SHP77 treated with DMSO at 0.1 percent for 48 hours (cell line): ENCODE data around the gene TEDC2.

Experiments used
- DNase-seq: peaks from one replicate; lab custom pipeline; 2025; lab: John Stamatoyannopoulos, UW

Gene TEDC2

DNA sequence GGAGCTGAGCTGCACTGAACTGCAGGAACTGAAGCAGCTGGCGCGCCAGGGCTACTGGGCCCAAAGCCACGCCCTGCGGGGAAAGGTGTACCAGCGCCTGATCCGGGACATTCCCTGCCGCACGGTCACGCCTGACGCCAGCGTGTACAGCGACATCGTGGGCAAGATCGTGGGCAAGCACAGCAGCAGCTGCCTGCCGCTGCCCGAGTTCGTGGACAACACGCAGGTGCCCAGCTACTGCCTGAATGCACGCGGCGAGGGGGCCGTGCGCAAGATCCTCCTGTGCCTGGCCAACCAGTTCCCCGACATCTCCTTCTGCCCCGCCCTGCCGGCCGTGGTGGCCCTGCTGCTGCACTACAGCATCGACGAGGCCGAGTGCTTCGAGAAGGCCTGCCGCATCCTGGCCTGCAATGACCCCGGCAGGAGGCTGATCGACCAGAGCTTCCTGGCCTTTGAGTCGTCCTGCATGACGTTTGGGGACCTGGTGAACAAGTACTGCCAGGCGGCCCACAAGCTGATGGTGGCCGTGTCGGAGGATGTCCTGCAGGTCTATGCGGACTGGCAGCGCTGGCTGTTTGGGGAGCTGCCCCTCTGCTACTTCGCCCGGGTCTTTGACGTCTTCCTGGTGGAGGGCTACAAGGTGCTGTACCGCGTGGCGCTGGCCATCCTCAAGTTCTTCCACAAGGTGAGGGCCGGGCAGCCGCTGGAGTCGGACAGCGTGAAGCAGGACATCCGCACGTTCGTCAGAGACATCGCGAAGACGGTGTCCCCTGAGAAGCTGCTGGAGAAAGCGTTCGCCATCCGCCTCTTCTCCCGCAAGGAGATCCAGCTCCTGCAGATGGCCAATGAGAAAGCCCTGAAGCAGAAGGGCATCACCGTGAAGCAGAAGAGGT, 36.6 kb downstream of the TEDC2 start:
- no peak for DNase-seq

DNA sequence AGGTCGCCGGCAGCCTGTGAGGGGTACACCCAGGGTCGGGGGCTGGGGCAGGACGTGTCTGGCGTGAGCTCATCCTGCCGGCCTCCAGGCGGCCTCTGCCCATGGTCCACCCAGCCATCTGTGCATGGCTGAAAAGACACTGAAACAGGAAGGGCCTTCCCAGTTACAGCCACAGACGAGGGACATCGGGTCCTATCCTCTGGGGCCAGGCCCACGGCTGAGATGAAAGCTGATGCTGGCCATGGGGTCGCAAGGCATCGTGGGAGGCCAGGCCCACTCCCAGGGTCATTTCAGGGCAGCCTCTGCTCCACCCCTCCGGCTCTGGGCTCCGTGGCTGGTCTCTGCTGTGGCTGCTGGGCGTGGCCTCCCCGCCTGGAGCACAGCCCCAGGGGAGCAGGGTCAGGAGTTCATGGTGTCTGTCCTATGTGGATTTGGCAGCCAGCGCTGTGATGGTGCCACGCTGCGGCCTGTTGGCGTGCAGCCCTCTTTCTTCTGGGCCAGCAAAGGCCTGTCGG, 37.3 kb downstream of the TEDC2 start:
- no peak for DNase-seq

DNA sequence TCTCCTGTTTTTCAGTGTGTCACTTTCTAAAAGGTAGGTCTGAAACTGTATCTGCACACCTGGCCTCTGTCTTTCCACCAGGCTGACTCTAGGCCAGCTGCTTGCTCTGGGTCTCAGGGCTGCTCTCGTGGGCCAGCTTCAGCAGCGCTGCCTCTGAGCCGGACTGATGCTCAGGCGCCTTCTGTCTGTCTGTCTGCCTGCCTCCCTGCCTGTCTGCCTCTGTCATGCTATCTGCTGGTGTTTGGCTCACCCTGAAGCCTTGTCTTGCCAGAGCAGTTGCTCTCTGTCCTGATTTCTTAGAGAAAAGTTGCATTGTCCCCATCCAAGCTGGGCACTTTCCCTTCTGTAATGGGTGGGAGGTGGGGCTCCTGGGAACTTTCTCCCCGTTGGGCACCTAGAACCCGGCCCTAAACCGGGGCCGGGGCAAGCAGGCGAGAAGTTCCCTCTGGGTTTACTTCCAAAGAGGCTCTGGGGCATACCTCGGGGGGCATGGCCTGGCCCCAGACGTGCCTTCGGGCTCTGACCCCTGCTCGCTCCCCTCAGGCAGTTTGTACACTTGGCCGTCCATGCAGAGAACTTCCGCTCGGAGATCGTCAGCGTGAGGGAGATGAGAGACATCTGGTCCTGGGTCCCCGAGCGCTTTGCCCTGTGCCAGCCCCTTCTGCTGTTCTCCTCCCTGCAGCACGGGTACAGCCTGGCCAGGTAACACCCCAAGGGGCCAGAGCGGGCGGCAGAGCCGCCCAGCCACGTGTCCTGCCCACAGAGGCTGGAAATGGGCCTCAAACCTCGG, 38.0 kb downstream of the TEDC2 start:
- DNase-seq: no peak

DNA sequence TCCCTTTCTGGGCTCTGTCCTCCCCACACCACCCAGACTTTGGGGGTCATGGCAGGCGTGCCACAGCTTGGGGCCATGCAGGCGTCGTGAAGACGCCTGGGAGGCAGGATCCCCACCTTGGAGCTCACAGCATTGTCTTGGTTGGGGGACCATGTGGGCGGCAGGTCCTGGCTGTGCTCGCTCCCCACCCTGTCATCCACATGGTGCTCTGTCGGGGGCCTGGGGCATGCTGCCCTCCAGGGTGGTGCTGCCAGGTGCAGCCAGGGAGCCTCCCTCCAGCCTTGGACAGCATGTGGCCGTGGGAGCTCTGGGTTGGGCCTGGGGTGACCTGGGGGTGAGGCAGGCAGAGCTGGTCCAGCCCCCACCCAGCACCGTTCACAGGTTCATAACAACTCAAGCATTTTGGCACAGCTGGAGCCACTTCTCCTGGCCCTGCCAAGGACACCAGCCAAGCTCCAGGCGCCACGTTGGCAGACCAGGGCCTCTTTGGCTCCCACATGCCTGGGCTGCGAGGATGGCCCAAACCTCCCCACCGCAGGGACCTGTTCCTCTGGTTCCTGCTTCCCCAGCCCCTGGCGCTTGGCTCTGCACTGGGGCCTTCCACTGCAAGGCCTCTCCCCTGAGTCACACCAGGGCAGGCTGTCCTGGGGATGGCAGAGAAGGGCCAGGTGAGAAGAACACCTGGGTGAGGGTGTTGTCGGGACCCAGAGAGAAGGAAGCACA, 38.8 kb downstream of the TEDC2 start:
- no peak for DNase-seq

DNA sequence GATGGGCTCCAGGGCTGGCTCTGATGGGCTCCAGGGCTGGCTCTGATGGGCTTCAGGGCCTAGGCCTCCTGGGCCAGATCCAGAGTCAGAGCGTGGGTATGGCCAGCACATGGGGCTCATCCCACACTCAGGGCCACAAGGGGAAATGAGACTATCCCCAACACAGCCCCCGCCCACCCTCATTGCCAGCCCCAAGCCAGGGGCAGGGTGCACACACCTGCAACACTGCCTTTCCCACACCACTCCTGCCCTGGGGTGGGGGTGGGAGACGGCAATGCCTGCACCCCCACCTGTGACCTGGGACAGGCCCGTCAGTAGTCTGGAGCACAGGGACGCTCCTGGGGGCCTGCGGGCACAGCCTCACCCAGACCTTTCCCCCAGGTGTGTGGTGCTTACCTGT, 39.5 kb downstream of the TEDC2 start:
- no peak for DNase-seq

DNA sequence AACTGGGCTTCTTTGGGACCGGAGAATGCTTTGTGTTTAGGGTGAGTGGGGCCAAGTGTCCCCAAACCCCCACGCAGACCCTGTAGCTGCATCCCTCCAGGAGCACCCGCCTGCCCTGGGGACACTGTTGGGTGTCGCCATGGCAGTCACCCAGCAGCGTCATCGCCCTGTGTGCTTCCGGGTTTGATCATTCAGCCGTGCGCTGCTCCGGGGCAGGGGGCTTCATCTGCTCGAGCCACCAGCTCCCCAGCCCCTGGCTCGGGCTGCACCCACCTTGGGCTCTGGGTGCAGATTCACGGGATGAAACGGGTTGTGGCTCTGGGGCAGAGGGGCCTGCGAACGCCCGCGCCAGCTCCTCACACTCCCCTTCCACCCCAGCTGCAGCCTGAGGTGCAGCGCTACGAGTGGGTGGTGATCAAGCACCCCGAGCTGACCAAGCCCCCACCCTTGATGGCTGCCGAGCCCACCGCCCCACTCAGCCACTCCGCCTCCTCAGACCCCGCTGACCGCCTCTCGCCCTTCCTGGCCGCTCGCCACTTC, 40.1 kb downstream of the TEDC2 start:
- DNase-seq: no peak

DNA sequence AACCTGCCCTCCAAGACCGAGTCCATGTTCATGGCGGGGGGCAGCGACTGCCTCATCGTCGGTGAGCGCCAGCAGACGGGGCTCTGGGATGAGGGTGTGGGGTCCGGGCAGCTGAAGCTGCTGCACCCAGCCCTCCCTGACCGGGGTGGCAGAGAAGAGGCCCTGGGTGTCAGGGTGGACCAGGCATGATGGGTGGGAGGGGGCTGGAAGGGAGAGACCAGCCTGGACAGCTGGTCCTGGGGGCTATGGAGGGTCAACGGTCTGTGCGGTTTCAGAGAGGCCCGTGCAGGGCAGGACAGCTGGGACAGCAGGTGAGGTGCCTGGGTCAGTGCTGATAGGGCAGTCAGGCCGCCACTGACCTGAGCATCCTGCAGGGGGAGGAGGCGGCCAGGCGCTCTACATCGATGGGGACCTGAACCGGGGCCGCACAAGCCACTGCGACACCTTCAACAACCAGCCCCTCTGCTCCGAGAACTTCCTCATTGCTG, 40.6 kb downstream of the TEDC2 start:
- no peak for DNase-seq

DNA sequence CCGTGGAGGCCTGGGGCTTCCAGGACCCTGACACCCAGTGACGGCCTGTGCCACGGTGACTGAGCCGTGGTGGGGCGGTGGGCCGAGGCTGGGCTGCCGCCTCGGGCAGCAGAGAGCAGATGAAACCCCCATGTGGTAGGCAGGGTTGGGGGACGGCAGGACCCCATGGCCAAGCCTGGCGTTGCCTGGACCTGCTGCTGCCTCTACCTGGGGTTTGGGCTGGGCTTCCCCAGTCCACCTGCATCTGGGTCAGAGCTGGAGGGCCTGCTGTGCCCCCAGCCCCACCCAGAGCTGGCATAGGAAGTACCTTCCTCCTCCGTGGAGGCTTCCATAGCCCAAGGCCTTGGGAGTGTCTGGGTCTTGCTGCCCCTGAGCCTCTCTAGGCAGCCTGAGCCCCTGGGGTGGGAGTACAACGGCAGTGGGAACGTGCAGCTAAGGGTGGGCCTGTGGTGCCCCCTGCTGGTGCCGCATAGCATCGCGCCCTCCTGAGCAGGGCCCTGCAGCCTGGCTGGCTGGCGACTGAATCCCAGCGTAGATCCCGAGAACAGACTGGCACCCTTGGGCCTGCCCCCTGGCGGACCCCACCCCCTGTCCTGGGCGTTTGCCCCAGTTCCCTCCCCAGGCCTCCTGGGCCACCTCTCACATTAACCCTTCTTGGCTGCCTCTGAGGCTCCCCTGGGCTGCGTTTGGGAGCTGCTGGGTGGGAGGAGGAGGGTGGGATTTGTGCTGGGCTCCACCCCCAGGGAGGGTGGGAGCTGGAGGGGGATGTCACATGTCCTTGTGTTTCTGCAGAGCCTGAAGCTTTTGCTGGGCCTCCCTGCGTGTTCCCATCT, 41.2 kb downstream of the TEDC2 start:
- DNase-seq: peak; percentile 38

DNA sequence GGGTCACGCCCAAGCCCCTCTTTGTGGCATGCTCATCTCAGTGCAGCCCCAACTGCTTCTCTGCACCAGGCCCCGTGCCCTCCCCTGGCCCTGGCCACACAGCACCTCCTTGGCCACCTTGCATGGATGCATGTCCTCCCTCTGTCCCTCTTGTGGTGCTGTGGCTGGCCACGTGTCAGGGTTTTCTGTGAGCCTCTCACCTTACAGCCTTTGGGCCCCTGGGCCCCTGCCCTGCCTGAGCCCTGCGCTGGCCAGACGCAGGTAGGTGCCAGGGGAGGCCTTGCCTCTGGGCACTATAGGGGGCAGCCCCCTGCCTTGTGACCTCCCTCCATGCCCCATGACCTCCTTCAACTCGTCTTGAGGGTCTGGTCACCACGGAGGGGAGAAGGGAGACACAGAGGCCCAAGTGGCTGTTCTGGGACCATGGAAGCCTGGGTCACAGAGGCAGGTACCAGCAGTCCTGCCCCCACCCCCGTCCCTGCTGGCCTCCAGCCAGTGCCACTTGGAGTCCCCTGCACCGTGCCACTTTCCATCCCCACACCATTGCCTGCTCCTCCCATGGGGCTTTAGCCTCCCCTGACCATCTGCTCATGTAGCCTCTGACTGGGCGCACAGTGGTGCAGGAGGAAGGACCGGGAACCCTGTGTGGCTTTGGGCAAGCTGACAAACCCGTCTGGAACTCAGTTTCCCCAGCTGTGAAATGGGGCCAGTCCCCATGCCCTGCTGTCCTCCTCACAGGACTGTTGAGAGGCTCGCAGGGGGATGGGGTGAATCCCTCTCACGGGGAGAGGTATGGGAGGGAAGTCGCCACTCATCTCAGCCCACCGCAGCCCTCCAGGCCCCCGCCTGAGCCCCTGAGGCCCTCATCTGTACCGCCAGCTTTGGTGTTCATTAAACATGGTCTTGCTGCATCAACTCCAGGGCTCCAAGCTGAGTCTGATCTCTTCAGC, 42.3 kb downstream of the TEDC2 start:
- DNase-seq: no peak

DNA sequence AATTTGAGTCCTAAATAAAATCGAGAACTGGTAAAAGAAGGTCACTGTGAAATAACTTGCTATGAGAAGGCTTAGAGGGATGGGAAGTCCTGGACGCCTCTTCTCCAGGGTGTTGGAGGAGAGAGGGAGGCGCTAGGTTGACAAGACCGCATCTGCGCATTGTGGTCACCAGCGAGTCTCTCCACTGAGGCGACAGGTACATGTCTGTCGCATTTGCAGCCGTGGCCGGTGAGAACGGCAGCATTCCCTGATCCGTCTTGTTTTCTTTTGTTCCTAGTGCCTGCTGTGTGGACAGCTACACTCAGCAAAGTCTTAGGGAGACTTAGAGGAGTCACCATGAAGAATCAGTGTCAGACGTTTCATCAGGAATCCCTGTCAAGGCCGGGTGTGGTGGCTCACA, 45.8 kb downstream of the TEDC2 start:
- no peak for DNase-seq

DNA sequence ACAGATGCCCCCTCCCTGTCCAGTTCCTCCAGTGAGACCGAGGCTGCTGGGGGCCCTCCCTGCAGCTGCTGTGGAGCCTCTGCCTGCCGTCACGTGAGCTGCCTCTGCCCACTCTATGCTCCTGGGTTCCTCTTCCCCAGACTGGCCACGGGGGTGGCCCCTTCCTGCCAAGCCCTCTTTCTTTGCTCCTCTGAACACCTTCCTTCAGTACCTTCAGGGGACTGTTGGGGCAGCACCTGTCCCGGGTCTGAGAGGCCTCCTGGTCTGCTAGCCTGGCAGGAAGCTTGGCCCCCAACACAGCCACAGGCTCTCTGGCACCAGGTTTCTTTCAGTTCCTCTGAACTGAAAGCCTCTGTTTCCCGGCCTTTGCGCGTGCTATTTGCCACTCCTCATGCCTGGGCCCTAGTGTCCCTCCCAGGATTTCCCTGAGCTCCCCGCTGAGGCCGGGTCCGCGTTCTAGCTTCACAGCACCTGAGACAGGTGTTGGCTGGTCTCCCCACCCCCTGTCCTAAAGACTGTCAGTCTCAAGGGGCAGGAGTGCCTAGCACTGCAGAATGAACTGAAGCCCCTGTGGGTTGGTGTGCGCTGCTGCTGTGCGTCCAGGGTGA, 47.2 kb downstream of the TEDC2 start:
- no peak for DNase-seq

DNA sequence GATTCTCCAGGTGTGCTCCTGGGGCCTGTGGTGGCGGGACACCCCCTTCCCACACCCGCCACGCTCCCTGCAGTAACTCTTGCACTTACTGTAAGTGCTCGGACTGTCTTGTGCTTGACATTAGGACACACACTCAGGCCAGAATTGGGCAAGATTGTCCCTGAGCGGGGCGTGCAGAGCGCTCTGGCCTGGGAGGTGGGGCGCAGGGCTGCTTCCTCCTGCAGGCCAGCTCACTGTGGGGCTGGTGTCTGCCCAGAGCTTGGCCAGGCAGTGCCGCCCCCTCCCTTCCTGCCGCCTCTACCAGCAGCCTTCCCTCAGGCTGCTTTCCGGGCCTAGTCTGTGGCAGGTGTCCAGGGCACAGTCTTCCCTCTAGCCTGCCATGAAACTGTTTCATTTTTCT, 47.8 kb downstream of the TEDC2 start:
- no peak for DNase-seq

DNA sequence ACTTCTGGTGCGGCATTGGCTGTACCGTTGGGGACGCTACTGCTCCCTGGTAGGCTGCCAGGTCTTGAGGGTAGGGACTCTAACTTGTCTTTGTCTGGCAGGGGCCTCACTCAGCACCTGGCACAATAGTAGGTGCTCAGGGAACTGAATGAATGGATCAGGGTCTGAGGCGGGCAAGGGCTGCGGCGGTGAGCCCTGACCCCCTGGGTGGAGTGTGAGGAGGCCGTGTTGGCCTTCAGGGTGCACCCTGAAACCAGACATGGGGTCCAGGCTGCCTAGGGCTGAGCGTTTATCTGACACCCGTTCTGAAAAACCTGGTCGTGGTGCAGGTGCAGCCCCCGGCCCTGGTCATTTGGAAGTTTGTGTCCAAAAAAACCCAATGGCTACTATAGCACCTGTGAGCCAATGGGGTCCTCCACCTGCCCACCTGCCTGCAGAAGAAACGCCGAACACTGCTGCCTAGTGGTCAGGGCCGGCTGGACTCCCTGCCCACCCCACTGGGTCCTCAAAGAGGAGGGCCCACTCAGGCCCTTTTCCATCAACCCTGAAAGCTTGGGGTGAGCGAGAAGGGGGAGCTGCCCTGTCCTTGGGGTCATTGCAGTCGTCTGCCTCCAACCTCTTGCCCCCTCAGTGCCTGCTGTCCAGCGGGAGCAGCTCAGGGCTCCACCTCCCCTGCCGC, 49.0 kb downstream of the TEDC2 start:
- no peak for DNase-seq

DNA sequence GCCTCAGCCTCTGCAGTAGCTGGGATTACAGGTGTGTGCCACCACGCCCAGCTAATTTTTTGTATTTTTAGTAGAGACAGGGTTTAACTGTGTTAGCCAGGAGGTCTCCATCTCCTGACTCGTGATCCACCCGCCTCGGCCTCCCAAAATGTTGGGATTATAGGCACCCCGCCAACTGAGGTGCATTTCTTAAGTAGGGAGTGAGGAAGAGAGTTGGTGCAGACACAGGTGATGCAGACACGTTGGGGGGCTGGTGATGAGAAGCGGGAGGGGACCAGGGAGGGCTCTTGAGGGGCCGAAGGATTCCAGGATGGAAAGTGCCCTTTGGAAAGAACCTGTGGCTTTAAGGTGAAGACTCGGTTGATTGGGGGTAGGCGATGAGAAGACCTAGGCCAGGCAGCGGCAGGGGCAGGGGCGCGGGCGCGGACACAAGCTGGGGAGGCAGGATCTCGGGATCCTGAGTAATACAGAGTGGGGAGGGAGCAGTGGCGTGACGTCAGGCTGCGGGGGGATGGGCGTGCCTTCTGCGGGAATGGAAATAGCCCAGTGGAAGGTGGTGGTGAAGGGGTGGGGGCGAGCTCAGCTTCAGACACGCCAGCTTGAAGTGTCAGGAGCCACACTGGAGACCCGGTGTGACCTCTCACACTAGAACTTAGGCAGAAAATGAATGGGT, 51.4 kb downstream of the TEDC2 start:
- DNase-seq: no peak

DNA sequence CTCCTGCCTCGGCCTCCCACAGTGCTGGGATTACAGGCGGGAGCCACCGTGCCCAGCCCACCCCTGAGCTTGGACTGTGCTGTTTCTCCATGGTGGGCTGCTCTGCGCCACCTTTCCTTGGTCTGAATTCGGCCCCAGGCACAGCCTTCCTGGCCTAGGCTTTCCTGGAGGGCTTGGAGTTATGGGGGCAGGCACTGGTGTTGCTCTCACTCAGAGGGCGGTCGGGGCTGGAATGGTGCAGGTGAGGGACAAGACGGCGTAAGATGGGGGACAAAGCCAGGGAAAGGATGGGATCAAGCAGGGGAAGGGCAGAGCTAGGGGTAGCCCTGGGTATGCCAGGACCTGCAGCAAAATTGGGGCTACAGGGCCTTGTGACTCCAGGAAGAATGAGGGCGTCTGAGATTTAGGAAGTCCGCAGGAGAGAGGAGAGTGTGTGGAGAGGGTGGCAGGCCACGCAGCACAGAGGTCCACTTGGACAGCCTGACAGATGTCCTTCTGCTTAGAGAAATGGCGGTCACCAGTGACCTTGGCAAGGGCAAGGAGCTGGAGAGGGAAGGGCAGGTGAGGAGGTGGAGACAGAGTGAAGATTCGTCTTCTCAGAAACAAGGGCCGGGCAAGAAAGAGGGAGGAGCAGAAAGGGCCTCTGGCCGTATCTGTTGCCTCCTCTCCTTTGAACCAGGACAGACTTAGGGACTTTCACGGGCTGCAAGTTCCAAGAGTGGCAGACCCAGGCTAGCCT, 52.3 kb downstream of the TEDC2 start:
- no peak for DNase-seq

DNA sequence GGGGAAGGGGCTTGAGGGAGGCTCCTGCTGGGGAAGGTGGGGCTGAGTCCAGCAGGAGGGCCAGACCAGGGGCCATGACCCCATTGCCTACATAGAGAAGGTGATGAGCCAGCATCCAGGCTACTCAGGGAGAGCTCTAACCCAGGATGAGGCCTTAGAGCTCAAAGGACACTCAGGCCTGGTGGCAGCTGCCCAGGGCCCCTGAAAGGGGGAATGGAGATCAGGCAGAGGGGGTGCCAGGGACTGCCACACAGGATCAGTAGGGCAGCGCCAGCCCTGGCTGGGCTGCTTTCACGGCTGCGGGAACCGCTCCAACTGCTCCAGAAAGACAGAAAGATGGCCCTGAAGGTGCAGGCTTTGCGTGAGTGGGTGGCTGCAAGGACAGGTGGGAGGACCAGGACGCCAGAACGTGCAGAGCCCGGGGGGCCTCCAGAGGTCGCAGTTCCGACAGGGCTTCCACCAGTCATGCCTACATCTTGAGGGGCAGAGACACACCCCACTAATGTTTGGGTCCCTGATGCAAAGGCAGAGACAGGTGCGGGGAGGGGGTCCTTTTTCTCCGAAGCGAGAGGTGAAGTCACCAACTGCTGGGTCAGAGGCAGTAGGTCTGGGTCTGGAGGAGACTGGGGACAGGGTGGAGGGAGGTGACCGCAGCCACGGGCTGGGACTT, 53.0 kb downstream of the TEDC2 start:
- DNase-seq: peak; percentile 40
